ENCODE results near the gene YBEY. TPM values are rescaled to one million over a fixed set of nuclear protein-coding genes. Genes with fewer than 3 reads are reported as not detected.

Gene YBEY
- polyA plus RNA-seq, 1 donor from 2014 or later: 88.4 TPM

DNA sequence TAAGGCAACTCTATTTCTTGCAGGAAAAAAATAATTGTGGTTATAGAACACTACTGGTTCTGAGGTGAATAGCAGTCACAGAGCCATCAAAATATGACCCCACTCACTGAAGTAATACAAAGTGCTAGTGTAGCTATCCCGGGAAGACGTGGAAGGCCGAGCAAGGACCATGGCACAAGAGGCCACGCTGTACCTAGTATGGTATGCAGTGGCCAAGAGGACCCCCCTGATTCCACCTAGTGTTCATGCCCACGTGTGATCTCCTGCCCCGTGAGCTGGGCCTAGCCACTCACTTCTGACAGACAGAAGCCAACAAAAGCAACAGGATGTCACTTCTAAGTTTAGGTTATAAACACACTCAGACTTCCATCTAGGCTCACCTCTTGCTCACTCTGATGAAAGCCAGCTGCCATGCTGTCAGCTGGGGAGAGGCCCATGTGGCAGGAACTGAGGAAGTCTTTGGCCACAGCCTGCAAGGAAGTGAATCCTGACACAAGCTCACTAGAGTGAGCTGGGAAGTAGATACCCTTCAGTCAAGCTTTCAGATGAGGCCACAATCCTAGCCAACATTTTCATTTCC is 35.9 kb upstream of the YBEY start:
- Histone ChIP-seq H3K27me3 (ENCODE audit: insufficient read depth, low read depth, low read length) (no peaks in the 10 kb centered on the region), H3K4me3 (ENCODE audit: low read length) (no peak overlapping the region), H3K9me2 (ENCODE audit: insufficient read depth, low read length) (no peaks in the 10 kb centered on the region), H3K9ac (ENCODE audit: low read length) (no peak overlapping the region), H3K27ac (ENCODE audit: low read length) (no peak overlapping the region), H2AFZ (ENCODE audit: low read depth, low read length) (no peak overlapping the region), H3K36me3 (ENCODE audit: insufficient read depth, low read length) (peaks cover 10% of the 10 kb centered on the region), H3K9me3 (ENCODE audit: low read length) (no peaks in the 10 kb centered on the region), H3K4me2 (ENCODE audit: low read length) (no peak overlapping the region), H3K79me2 (replicated peaks; ENCODE audit: insufficient read depth, low read length) (no peaks in the 10 kb centered on the region), H4K20me1 (ENCODE audit: insufficient read depth) (no peaks in the 10 kb centered on the region), H3F3A (ENCODE audit: insufficient read depth, low read length, poor library complexity, severe bottlenecking) (no peaks in the 10 kb centered on the region)
- TF ChIP-seq RAD21 (conservative IDR thresholded peaks at IDR 0.05): no peak
- TF ChIP-seq TAF1 (IDR thresholded peaks at IDR 0.05; ENCODE audit: low read depth): no peak
- no peak for TF ChIP-seq EZH2 (IDR thresholded peaks at IDR 0.05; ENCODE audit: borderline replicate concordance, insufficient read depth, low read length, poor library complexity, severe bottlenecking)
- TF ChIP-seq MXI1 (conservative IDR thresholded peaks at IDR 0.05; ENCODE audit: poor library complexity, severe bottlenecking): no peak
- TF ChIP-seq EP300 (conservative IDR thresholded peaks at IDR 0.05; ENCODE audit: poor library complexity, severe bottlenecking): no peak
- TF ChIP-seq, protein P1, sequence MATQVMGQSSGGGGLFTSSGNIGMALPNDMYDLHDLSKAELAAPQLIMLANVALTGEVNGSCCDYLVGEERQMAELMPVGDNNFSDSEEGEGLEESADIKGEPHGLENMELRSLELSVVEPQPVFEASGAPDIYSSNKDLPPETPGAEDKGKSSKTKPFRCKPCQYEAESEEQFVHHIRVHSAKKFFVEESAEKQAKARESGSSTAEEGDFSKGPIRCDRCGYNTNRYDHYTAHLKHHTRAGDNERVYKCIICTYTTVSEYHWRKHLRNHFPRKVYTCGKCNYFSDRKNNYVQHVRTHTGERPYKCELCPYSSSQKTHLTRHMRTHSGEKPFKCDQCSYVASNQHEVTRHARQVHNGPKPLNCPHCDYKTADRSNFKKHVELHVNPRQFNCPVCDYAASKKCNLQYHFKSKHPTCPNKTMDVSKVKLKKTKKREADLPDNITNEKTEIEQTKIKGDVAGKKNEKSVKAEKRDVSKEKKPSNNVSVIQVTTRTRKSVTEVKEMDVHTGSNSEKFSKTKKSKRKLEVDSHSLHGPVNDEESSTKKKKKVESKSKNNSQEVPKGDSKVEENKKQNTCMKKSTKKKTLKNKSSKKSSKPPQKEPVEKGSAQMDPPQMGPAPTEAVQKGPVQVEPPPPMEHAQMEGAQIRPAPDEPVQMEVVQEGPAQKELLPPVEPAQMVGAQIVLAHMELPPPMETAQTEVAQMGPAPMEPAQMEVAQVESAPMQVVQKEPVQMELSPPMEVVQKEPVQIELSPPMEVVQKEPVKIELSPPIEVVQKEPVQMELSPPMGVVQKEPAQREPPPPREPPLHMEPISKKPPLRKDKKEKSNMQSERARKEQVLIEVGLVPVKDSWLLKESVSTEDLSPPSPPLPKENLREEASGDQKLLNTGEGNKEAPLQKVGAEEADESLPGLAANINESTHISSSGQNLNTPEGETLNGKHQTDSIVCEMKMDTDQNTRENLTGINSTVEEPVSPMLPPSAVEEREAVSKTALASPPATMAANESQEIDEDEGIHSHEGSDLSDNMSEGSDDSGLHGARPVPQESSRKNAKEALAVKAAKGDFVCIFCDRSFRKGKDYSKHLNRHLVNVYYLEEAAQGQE (IDR thresholded peaks at IDR 0.05; ENCODE audit: borderline replicate concordance): no peak
- TF ChIP-seq POLR2AphosphoS5 (IDR thresholded peaks at IDR 0.05): no peak
- TF ChIP-seq, protein P2, sequence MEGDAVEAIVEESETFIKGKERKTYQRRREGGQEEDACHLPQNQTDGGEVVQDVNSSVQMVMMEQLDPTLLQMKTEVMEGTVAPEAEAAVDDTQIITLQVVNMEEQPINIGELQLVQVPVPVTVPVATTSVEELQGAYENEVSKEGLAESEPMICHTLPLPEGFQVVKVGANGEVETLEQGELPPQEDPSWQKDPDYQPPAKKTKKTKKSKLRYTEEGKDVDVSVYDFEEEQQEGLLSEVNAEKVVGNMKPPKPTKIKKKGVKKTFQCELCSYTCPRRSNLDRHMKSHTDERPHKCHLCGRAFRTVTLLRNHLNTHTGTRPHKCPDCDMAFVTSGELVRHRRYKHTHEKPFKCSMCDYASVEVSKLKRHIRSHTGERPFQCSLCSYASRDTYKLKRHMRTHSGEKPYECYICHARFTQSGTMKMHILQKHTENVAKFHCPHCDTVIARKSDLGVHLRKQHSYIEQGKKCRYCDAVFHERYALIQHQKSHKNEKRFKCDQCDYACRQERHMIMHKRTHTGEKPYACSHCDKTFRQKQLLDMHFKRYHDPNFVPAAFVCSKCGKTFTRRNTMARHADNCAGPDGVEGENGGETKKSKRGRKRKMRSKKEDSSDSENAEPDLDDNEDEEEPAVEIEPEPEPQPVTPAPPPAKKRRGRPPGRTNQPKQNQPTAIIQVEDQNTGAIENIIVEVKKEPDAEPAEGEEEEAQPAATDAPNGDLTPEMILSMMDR (IDR thresholded peaks at IDR 0.05; ENCODE audit: poor library complexity, severe bottlenecking): no peak

GRCh38 chr21:46252840-46253239 is 33.3 kb upstream of the YBEY start:
- TF ChIP-seq, protein P1 (IDR thresholded peaks at IDR 0.05; ENCODE audit: borderline replicate concordance): no peak
- TF ChIP-seq EZH2 (IDR thresholded peaks at IDR 0.05; ENCODE audit: borderline replicate concordance, insufficient read depth, low read length, poor library complexity, severe bottlenecking): no peak
- TF ChIP-seq POLR2AphosphoS5 (IDR thresholded peaks at IDR 0.05): no peak
- TF ChIP-seq TAF1 (IDR thresholded peaks at IDR 0.05; ENCODE audit: low read depth): no peak
- TF ChIP-seq MXI1 (conservative IDR thresholded peaks at IDR 0.05; ENCODE audit: poor library complexity, severe bottlenecking): no peak
- no peak for TF ChIP-seq SMC3 (conservative IDR thresholded peaks at IDR 0.05; ENCODE audit: poor library complexity)
- TF ChIP-seq, protein P2 (IDR thresholded peaks at IDR 0.05; ENCODE audit: poor library complexity, severe bottlenecking): no peak
- TF ChIP-seq EP300 (conservative IDR thresholded peaks at IDR 0.05; ENCODE audit: poor library complexity, severe bottlenecking): no peak
- no peak for TF ChIP-seq RAD21 (conservative IDR thresholded peaks at IDR 0.05)
- H3K4me3 ChIP-seq (ENCODE audit: low read length): no peak overlapping the region
- H3F3A ChIP-seq (ENCODE audit: insufficient read depth, low read length, poor library complexity, severe bottlenecking): no peaks in the 10 kb centered on the region
- no peak overlapping the region for H3K4me2 ChIP-seq (ENCODE audit: low read length)
- no peaks in the 10 kb centered on the region for H3K27me3 ChIP-seq (ENCODE audit: insufficient read depth, low read depth, low read length)
- H3K27ac ChIP-seq (ENCODE audit: low read length): no peak overlapping the region
- no peak overlapping the region for H2AFZ ChIP-seq (ENCODE audit: low read depth, low read length)
- peaks cover 10% of the 10 kb centered on the region for H3K36me3 ChIP-seq (ENCODE audit: insufficient read depth, low read length)
- no peaks in the 10 kb centered on the region for H3K79me2 ChIP-seq (replicated peaks; ENCODE audit: insufficient read depth, low read length)
- H3K9ac ChIP-seq (ENCODE audit: low read length): no peak overlapping the region
- no peaks in the 10 kb centered on the region for H3K9me3 ChIP-seq (ENCODE audit: low read length)
- H4K20me1 ChIP-seq (ENCODE audit: insufficient read depth): no peaks in the 10 kb centered on the region
- no peaks in the 10 kb centered on the region for H3K9me2 ChIP-seq (ENCODE audit: insufficient read depth, low read length)

All from neural cell (in vitro differentiated cells).